Measurements from ENCODE around the gene TLL1.

TLL1 gene

DNA sequence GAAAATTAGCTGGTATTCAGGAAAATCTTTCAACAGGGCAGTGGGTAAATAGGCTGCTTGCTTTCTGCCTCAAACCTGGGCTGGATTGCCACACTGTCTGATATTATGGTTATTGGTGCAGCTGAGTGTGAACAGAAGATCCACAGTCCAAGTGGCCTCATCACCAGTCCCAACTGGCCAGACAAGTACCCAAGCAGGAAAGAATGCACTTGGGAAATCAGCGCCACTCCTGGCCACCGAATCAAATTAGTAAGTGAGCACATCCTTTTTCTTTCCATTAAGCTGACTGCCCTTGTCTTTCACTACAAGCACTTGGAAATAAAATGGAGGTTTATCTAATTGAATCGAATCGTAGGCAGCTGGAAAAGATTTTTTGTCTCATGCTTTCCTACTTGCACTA lies 204.7 kb downstream of the TLL1 start:
- H3K9ac ChIP-seq (ENCODE audit: low read length) = no peak overlapping the region
- H2AFZ ChIP-seq (ENCODE audit: low read depth, low read length, severe bottlenecking) = no peak overlapping the region
- no peak for TF ChIP-seq EZH2phosphoT487 (conservative IDR thresholded peaks at IDR 0.05; ENCODE audit: low read length)
- TF ChIP-seq, protein P1, sequence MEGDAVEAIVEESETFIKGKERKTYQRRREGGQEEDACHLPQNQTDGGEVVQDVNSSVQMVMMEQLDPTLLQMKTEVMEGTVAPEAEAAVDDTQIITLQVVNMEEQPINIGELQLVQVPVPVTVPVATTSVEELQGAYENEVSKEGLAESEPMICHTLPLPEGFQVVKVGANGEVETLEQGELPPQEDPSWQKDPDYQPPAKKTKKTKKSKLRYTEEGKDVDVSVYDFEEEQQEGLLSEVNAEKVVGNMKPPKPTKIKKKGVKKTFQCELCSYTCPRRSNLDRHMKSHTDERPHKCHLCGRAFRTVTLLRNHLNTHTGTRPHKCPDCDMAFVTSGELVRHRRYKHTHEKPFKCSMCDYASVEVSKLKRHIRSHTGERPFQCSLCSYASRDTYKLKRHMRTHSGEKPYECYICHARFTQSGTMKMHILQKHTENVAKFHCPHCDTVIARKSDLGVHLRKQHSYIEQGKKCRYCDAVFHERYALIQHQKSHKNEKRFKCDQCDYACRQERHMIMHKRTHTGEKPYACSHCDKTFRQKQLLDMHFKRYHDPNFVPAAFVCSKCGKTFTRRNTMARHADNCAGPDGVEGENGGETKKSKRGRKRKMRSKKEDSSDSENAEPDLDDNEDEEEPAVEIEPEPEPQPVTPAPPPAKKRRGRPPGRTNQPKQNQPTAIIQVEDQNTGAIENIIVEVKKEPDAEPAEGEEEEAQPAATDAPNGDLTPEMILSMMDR (IDR thresholded peaks at IDR 0.05; ENCODE audit: insufficient read depth, low read length, poor library complexity, severe bottlenecking) = no peak
- H3K27ac ChIP-seq (ENCODE audit: low read depth, low read length) = no peak overlapping the region
- H4K20me1 ChIP-seq (ENCODE audit: low read depth, low read length) = no peaks in the 10 kb centered on the region
- no peak overlapping the region for H3K4me3 ChIP-seq (ENCODE audit: insufficient read depth, low read length, poor library complexity, severe bottlenecking)
- no peaks in the 10 kb centered on the region for H3K36me3 ChIP-seq (ENCODE audit: low read length)
- no peaks in the 10 kb centered on the region for H3F3A ChIP-seq (ENCODE audit: insufficient read depth)
- H3K4me2 ChIP-seq (ENCODE audit: low read depth, low read length, poor library complexity, severe bottlenecking) = no peak overlapping the region
- no peaks in the 10 kb centered on the region for H3K79me2 ChIP-seq (ENCODE audit: insufficient read depth, low read length)
- H3K9me3 ChIP-seq (ENCODE audit: insufficient read depth, low read length) = no peaks in the 10 kb centered on the region
- no peaks in the 10 kb centered on the region for H3K9me2 ChIP-seq (replicated peaks; ENCODE audit: insufficient read depth, low read length)
- H3K27me3 ChIP-seq (ENCODE audit: low read length) = no peaks in the 10 kb centered on the region

DNA sequence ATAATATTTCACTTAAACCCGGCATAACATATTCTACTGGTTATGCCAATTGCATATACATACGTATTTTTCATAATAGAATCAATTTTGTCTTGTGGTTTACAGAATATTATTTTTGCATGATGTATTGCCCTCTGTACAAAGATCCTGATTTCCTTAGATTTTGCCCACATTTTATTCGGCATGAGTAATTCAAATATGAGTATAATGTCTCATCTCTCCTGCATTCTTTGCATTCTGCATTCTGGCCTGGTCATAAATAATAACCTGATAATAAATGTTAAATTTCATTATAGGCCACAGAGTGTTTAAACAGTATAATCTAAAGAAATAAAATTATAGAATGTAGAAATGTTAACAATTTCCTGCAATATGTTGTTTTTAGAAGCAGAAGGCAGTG lies 205.3 kb downstream of the TLL1 start:
- no peak overlapping the region for H3K4me2 ChIP-seq (ENCODE audit: low read depth, low read length, poor library complexity, severe bottlenecking)
- TF ChIP-seq EZH2phosphoT487 (conservative IDR thresholded peaks at IDR 0.05; ENCODE audit: low read length) = no peak
- TF ChIP-seq, protein P1 (IDR thresholded peaks at IDR 0.05; ENCODE audit: insufficient read depth, low read length, poor library complexity, severe bottlenecking) = no peak
- no peaks in the 10 kb centered on the region for H3K27me3 ChIP-seq (ENCODE audit: low read length)
- no peaks in the 10 kb centered on the region for H3F3A ChIP-seq (ENCODE audit: insufficient read depth)
- no peaks in the 10 kb centered on the region for H3K9me3 ChIP-seq (ENCODE audit: insufficient read depth, low read length)
- H3K4me3 ChIP-seq (ENCODE audit: insufficient read depth, low read length, poor library complexity, severe bottlenecking) = no peak overlapping the region
- no peaks in the 10 kb centered on the region for H3K79me2 ChIP-seq (ENCODE audit: insufficient read depth, low read length)
- no peaks in the 10 kb centered on the region for H4K20me1 ChIP-seq (ENCODE audit: low read depth, low read length)
- no peaks in the 10 kb centered on the region for H3K36me3 ChIP-seq (ENCODE audit: low read length)
- no peak overlapping the region for H3K27ac ChIP-seq (ENCODE audit: low read depth, low read length)
- no peak overlapping the region for H2AFZ ChIP-seq (ENCODE audit: low read depth, low read length, severe bottlenecking)
- H3K9ac ChIP-seq (ENCODE audit: low read length) = no peak overlapping the region
- H3K9me2 ChIP-seq (replicated peaks; ENCODE audit: insufficient read depth, low read length) = no peaks in the 10 kb centered on the region

DNA sequence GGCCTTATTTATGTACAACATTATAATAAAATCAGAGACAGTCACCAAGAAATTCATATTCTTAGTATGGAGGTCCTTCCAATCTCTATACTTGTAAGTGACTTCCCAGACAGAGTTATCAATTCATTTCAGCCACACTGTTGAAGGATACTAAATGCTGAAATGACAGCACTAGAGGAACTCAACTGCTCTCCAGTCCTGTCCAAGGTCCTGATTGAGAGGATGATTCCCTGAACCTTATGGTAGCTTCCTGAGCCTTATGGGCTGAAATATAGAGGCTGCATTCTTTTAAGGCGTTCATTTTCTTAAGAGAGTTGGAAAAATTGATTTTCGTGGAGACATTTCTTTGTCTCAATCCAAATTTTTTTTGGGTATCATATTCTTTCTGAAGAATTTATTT lies 205.9 kb downstream of the TLL1 start:
- TF ChIP-seq, protein P1 (IDR thresholded peaks at IDR 0.05; ENCODE audit: insufficient read depth, low read length, poor library complexity, severe bottlenecking) = no peak
- no peak for TF ChIP-seq EZH2phosphoT487 (conservative IDR thresholded peaks at IDR 0.05; ENCODE audit: low read length)
- H3K27ac ChIP-seq (ENCODE audit: low read depth, low read length) = no peak overlapping the region
- H3K4me3 ChIP-seq (ENCODE audit: insufficient read depth, low read length, poor library complexity, severe bottlenecking) = no peak overlapping the region
- no peaks in the 10 kb centered on the region for H4K20me1 ChIP-seq (ENCODE audit: low read depth, low read length)
- no peaks in the 10 kb centered on the region for H3F3A ChIP-seq (ENCODE audit: insufficient read depth)
- H3K9me2 ChIP-seq (replicated peaks; ENCODE audit: insufficient read depth, low read length) = no peaks in the 10 kb centered on the region
- no peak overlapping the region for H3K9ac ChIP-seq (ENCODE audit: low read length)
- H3K27me3 ChIP-seq (ENCODE audit: low read length) = no peaks in the 10 kb centered on the region
- no peaks in the 10 kb centered on the region for H3K36me3 ChIP-seq (ENCODE audit: low read length)
- no peaks in the 10 kb centered on the region for H3K79me2 ChIP-seq (ENCODE audit: insufficient read depth, low read length)
- no peak overlapping the region for H2AFZ ChIP-seq (ENCODE audit: low read depth, low read length, severe bottlenecking)
- H3K9me3 ChIP-seq (ENCODE audit: insufficient read depth, low read length) = no peaks in the 10 kb centered on the region
- no peak overlapping the region for H3K4me2 ChIP-seq (ENCODE audit: low read depth, low read length, poor library complexity, severe bottlenecking)

All from SU-DHL-6 (cell line).